SK-N-SH treated with all-trans-retinoic acid at 6 μM for 48 hours (cell line): Measurements from ENCODE around the gene PDZD4.

ENCODE experiments used
- ATAC-seq: fragments of 200-7000 bp; cut with Tn5 transposase; 3 replicates; pipeline ENCODE4 v1.9.1; 2020; ENCODE audit warnings: mild to moderate bottlenecking, moderate library complexity
- ARNTL ChIP-seq: fragments of 450-650 bp; formaldehyde crosslinking; IDR thresholded peaks from 2 replicates; pipeline ENCODE4 v1.5.0; 2020; ENCODE audit warnings: low read depth, mild to moderate bottlenecking, moderate library complexity, borderline replicate concordance
- BACH2 ChIP-seq: fragments of 250-450 bp; sonication (Bioruptor Pico); IDR thresholded peaks from 2 replicates; pipeline ENCODE4 v1.9.0; 2021; ENCODE audit warnings: mild to moderate bottlenecking, borderline replicate concordance
- CREB5 ChIP-seq: fragments of 250-450 bp; sonication (Bioruptor Pico); IDR thresholded peaks from 2 replicates; pipeline ENCODE4 v1.5.1; 2020; ENCODE audit warnings: low read depth, mild to moderate bottlenecking, moderate library complexity
- CSDC2 ChIP-seq: fragments of 250-450 bp; sonication (Bioruptor Pico); IDR thresholded peaks from 2 replicates; pipeline ENCODE4 v1.5.0; 2020; ENCODE audit warnings: mild to moderate bottlenecking, moderate library complexity
- CSRNP3 ChIP-seq: fragments of 250-450 bp; sonication (Bioruptor Pico); IDR thresholded peaks from 2 replicates; pipeline ENCODE4 v1.5.1; 2021; ENCODE audit warnings: mild to moderate bottlenecking, moderate library complexity
- ESRRG ChIP-seq: fragments of 250-450 bp; sonication (Bioruptor Pico); IDR thresholded peaks from 2 replicates; pipeline ENCODE4 v1.6.1; 2021; ENCODE audit warnings: mild to moderate bottlenecking
- ISL1 ChIP-seq: fragments of 250-450 bp; sonication (Bioruptor Pico); IDR thresholded peaks from 2 replicates; pipeline ENCODE4 v2.1.2; 2022; ENCODE audit warnings: mild to moderate bottlenecking, moderate library complexity
- OSR1 ChIP-seq: fragments of 250-450 bp; sonication (Bioruptor Pico); IDR thresholded peaks from 2 replicates; pipeline ENCODE4 v1.8.0; 2022; ENCODE audit warnings: moderate library complexity, mild to moderate bottlenecking, inconsistent platforms
- POU6F1 ChIP-seq: fragments of 250-450 bp; sonication (Bioruptor Pico); IDR thresholded peaks from 2 replicates; pipeline ENCODE4 v1.8.0; 2021; ENCODE audit warnings: low read depth, mild to moderate bottlenecking, moderate library complexity, borderline replicate concordance
- PPARA ChIP-seq: fragments of 250-450 bp; sonication (Bioruptor Pico); IDR thresholded peaks from 2 replicates; pipeline ENCODE4 v1.5.0; 2020; ENCODE audit warnings: mild to moderate bottlenecking, borderline replicate concordance
- SNAI2 ChIP-seq: fragments of 250-450 bp; sonication (Bioruptor Pico); IDR thresholded peaks from 2 replicates; pipeline ENCODE4 v1.5.0; 2020; ENCODE audit warnings: mild to moderate bottlenecking, moderate library complexity
- TCF4 ChIP-seq: fragments of 250-450 bp; sonication (Bioruptor Pico); IDR thresholded peaks from 2 replicates; pipeline ENCODE4 v1.8.0; 2021; ENCODE audit warnings: mild to moderate bottlenecking, moderate library complexity, borderline replicate concordance
- TOX ChIP-seq: fragments of 250-450 bp; sonication (Bioruptor Pico); IDR thresholded peaks from 2 replicates; pipeline ENCODE4 v1.8.0; 2021; ENCODE audit warnings: mild to moderate bottlenecking, moderate library complexity, borderline replicate concordance
- TSHZ2 ChIP-seq: fragments of 250-450 bp; sonication (Bioruptor Pico); IDR thresholded peaks from 2 replicates; pipeline ENCODE4 v1.5.0; 2020; ENCODE audit warnings: mild to moderate bottlenecking, moderate library complexity
- ZC3H10 ChIP-seq: fragments of 250-450 bp; sonication (Bioruptor Pico); IDR thresholded peaks from 2 replicates; pipeline ENCODE4 v1.5.1; 2021; ENCODE audit warnings: mild to moderate bottlenecking, moderate library complexity
- ZFP3 ChIP-seq: fragments of 250-450 bp; sonication (Bioruptor Pico); IDR thresholded peaks from 2 replicates; pipeline ENCODE4 v1.5.0; 2020; ENCODE audit warnings: mild to moderate bottlenecking, moderate library complexity
- ZFP30 ChIP-seq: fragments of 450-650 bp; formaldehyde crosslinking; IDR thresholded peaks from 2 replicates; pipeline ENCODE4 v1.5.0; 2022; ENCODE audit warnings: mild to moderate bottlenecking, moderate library complexity
- ZNF8 ChIP-seq: fragments of 450-650 bp; formaldehyde crosslinking; IDR thresholded peaks from 2 replicates; pipeline ENCODE4 v1.5.0; 2020; ENCODE audit warnings: mild to moderate bottlenecking, moderate library complexity

PDZD4 gene

GRCh38 chrX:153791104-153791852 lies 39.1 kb downstream of the PDZD4 start:
- no peak for ATAC-seq
- no peak for TF ChIP-seq TCF4 (CRISPR knock-in tag)
- TF ChIP-seq OSR1 (CRISPR knock-in tag) = no peak

GRCh38 chrX:153789654-153790053 lies 40.7 kb downstream of the PDZD4 start:
- no peak for ATAC-seq
- TF ChIP-seq ESRRG (CRISPR knock-in tag) (no peak), BACH2 (no peak), ISL1 (CRISPR knock-in tag) (no peak), ZFP3 (CRISPR knock-in tag) (no peak), PPARA (CRISPR knock-in tag) (no peak), CREB5 (CRISPR knock-in tag) (no peak), CSDC2 (CRISPR knock-in tag) (no peak), TSHZ2 (CRISPR knock-in tag) (no peak), ZC3H10 (CRISPR knock-in tag) (no peak), CSRNP3 (no peak), ZNF8 (CRISPR knock-in tag) (no peak), TCF4 (CRISPR knock-in tag) (no peak), POU6F1 (CRISPR knock-in tag) (no peak), TOX (CRISPR knock-in tag) (no peak)

- ATAC-seq = no peak
- TF ChIP-seq SNAI2 (CRISPR knock-in tag) = no peak
- no peak for TF ChIP-seq TSHZ2 (CRISPR knock-in tag)
- TF ChIP-seq ARNTL (CRISPR knock-in tag) = no peak
- no peak for TF ChIP-seq BACH2
- TF ChIP-seq POU6F1 (CRISPR knock-in tag) = no peak
- no peak for TF ChIP-seq ZFP3 (CRISPR knock-in tag)
- no peak for TF ChIP-seq ZC3H10 (CRISPR knock-in tag)
- TF ChIP-seq CREB5 (CRISPR knock-in tag) = no peak
- no peak for TF ChIP-seq ZFP30 (CRISPR knock-in tag)
Observed at GRCh38 chrX:153786669-153787068, 43.7 kb downstream of the PDZD4 start.
